Stimulated activated CD8-positive, alpha-beta memory T cell treated with anti-CD3 and anti-CD28 coated beads, Interleukin-12 subunit alpha, Interleukin-12 subunit beta, amount 100 ng/mL, for 24 hours (primary cell): ENCODE measurements around the gene RAB22A.
"Not testable (repeated sequence)": the region's sequence is repeated elsewhere in the genome, so short reads cannot be mapped to it uniquely, and the experiment has no call there.

Source experiments
- DNase-seq: peaks from one replicate; pipeline ENCODE4 v3.0.0-alpha.2; 2020; ENCODE audit errors: extremely low read depth

The RAB22A gene

DNA sequence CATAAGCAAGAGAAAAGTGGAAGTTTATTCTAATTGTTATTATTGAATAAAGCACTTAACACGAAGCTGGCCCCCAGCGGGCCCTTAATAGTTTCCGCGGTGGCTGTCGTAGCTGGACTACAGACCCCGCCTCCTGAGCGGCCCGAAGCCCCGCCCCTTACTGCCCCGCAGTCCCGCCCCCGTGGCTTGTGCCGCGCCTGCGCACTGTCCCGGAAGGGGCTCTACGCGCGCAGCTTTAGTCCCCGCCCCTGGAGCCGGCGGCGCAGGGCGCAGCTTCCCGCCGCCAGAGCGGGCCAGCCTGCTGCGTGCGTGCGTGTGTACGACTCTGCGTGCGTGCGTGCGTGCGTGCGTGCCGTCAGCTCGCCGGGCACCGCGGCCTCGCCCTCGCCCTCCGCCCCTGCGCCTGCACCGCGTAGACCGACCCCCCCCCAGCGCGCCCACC lies 79.4 kb downstream of the RAB22A start, which contains the start of gene VAPB:
VAPB (plus strand) TSS at position 348 of the 442 bp plus-strand sequence. CDS start 231 bp downstream, outside the sequence.
- DNase-seq, result peak; percentile 92

DNA sequence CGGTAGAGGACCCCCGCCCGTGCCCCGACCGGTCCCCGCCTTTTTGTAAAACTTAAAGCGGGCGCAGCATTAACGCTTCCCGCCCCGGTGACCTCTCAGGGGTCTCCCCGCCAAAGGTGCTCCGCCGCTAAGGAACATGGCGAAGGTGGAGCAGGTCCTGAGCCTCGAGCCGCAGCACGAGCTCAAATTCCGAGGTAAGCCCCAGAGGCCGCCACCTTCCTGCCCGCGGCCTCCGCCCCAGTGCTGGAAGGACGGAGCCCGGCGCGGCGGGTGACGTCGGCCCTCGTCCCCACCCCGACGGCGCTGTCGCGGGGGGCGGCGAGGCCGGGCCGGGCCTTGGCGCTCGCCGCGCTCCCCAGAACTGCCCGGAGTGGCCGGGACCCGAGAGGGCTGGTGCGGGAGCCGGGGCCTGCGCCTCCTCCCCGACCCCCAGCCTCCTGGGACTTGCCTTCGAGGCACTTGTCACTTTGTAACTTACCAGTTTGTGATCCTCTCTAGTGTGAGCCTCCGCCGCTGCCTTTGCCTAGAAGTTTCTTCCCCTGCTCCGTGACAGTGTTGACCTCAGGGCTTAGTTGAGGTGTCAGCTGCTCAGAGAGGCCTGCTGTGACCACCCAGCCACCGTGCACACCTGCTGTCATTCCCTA lies 79.9 kb downstream of the RAB22A start:
- no peak for DNase-seq

DNA sequence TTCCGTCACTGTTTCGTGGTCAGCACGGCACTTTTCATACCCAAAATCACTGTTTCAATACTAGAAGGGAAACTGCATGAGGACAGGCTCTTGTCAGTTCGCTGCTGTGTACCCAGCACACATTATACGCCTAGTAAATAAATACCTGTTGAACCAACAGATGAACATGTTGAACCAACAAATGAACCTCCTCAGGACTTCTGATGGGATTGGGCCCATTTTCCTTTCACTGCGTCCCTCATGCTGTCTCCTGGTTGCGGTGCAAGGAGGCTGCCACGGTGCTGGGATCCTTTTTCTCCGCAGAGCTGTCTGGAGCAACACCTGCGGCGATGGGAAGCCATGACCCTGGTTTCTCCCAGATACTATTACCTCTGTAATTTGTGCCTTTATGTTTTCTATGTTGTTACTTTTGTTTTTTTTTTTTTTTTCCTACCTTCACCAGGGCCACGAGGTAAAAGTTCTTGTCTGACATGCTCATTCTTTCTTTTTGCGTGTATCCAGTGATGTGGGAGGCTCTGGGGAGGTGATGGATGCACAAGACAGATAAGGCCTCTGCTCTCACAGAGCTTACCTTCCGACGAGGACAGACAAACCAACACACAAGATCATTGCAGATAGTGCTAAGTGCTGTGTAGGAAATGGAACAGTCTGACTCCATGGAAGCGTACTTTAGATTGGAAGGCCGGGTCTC lies 80.6 kb downstream of the RAB22A start:
- no peak for DNase-seq

DNA sequence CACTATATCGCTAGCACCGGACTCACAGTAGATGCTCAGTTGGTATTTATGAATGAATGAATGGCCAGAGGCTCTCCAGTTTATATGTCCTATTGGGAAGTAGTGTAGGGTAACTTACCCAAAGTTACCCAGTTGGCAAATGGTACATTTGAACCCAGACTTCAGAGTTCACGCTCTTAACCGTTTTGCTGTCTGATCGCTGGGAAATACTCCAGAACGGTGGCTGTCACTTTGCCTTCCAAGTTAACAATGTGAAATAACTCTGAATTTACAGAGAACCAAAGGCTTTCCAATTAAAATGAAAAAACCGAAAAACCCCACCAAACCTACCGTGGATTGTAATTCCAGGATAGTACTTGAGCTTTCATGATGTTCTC lies 81.1 kb downstream of the RAB22A start:
- DNase-seq, result no peak

DNA sequence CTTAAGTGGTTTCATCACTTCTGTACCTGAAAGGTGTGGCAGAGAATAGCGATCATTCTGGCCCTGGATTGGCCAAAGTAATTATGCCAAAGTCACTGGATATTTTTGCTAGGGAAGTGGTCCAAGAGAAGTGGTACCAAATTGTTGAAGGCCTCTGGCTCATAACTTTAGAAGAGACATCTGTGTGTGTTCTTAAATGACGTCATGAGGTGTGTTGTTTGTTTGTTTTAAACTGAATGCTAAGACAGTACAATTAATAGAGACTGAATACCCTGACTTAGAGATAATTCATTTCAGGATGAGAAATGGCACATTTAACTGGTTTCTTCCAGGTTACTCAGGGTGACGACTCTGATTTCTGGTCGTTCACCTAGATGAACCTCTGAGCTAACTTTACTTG lies 82.8 kb downstream of the RAB22A start:
- no peak for DNase-seq

- no peak for DNase-seq
Measured at GRCh38 chr20:58393299-58393698, 83.8 kb downstream of the RAB22A start.

DNA sequence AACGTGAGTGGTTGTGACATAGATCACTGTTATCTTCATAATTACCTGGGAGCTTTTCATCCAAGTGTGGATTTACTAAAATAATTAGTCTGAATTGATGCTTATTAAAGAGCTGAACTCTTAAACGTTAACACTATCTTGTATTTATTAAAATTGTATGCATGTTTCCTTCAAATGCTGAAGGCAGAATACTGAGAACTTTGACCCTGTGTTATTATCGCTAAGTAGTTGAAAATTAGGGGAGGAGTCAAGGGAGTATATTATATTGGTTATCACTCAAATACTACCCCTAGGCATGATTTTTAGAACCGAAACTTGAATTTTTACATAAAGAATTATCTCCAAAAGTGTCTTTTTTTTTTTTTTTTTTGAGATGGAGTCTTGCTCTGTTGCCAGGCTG lies 85.3 kb downstream of the RAB22A start:
- no peak for DNase-seq

- DNase-seq, result no peak
Measured at GRCh38 chr20:58395604-58396003, 86.1 kb downstream of the RAB22A start.

GRCh38 chr20:58397429-58397828 lies 87.9 kb downstream of the RAB22A start:
- DNase-seq, result no peak

GRCh38 chr20:58398254-58398653 lies 88.7 kb downstream of the RAB22A start:
- no peak for DNase-seq

- DNase-seq, result no peak
Measured at GRCh38 chr20:58399926-58400325, 90.4 kb downstream of the RAB22A start.

DNA sequence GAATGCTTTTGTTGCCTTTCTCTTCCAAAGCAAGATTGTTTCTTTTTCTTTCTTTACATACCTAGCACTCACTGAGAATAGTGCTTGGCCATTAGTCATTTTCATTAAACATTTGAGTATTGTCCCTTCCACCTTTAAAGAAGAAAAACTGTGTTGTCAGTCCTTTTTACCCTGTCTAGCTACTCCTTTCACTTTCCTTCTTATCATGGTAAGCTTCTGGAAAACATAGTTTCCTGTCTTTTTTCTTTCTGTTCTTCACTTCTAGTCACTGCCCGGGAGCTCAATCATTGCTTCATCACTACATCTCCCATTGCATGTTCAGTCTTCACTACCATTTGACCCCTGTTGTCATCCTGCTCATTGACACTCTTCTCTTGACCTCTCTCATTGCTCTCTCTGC lies 91.6 kb downstream of the RAB22A start:
- DNase-seq, result no peak

DNA sequence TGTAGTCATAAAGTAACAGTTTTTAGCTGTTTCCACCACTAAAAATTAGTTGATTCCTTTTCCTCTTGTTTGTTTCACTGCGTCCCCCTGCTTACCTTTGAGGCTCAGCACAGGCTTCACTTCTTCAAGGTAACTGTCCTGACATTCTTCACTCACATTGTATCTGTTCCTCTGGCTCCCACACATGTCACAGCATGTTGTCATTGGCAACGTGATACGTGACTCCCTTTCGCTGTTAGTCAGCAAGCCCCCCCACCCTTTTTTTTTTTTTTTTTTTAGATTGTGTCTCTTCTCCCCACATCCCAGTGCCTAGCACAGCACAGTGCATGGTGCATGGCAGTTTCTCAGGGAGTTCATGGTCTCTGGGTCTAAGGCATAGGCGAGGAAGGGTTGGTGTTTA lies 92.8 kb downstream of the RAB22A start:
- DNase-seq, result no peak

- DNase-seq, result no peak
Measured at GRCh38 chr20:58402827-58403226, 93.3 kb downstream of the RAB22A start.

- DNase-seq, result no peak
Measured at GRCh38 chr20:58403272-58403671, 93.8 kb downstream of the RAB22A start.

DNA sequence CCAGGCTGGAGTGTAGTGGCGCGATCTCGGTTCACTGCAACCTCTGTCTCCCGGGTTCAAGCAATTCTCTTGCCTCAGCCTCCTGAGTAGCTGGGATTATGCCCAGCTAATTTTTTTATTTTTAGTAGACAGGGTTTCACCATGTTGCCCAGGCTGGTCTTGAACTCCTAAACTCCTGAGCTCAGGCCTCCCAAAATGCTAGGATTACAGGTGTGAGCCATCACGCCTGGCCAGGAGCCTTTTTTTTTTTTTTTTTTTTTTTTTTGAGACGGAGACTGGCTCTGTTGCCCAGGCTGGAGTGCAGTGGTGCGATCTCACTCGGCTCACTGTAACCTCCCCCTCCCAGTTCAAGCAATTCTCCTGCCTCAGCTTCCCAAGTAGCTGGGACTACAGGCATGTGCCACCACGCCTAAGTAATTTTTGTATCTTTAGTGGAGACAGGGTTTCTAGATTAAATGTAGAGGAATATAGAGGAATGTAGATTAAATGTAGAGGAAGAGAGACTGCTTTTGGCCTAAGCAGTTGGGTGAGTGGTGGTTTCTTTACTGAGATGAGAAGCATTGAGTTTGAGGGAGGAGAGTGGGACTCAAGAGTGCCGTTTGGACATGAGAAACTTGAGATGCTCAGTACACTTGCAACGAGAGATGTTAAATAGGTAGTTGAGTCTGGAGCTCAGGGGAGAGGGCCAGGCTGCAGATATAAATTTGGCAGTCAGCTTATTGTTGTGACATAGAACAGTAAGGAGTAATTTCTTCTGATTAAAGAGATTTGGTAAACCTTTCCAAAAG lies 96.2 kb downstream of the RAB22A start:
- DNase-seq, result no peak

GRCh38 chr20:58406422-58407001 lies 97.0 kb downstream of the RAB22A start:
- DNase-seq, result no peak

DNA sequence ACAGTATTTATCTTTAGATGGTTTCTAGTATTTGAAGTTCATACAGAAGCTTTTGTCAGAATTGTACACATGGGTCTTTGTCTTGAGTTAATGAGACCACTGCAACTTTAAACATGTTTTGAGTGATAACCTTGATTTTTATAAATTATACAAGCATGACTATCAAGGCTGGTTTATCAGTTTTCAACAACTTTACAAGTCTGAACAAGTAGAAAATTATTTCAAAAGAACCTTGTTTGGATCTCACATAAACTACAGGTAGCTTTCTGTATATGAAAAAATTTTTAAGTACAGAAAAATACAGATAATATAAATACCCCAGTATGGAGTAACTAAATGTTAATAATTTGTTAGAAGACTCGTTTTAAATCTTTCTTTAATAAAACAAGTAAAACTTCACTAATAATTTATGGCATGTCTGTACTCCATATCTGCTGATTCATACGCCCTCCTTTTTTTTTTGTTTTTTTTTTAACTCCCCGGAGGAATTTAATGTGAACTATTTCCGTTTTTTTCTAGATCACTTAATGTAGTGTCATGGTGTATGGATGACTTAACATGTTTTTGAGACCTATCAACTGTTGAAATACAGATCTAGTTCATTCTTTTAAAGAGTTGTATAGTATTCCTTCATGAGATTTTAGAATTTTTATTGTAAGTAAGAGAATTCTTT lies 97.8 kb downstream of the RAB22A start:
- DNase-seq, result no peak

DNA sequence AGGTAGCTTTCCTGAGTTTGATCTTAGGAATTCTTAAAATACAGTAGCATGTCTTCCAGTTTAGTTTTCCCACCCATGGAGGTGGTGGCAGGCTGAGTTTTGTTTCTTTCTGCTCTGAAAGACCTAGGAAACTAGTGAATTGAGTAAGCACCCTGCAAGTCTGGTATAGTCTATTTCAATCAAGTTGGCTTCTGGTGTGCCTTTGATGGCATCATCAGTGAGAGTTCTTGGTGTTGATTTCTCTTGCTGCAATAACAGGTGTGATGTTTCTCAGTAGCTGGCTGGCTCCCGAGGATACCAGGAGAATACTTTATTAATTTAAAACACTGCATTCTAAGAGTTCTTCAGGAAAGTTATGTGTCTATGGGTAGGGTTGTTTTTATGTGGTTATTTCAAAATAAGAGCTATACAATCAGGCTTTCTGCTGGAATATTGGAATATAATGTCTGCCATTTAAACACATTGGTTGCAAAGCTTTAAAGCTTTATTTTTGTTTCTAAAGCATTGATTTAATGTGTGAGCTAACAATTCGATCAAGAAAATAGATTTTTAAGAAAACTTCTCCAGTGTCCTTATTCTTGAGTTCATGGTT lies 98.5 kb downstream of the RAB22A start:
- DNase-seq, result no peak

GRCh38 chr20:58408603-58409246 lies 99.2 kb downstream of the RAB22A start:
- DNase-seq, result no peak

DNA sequence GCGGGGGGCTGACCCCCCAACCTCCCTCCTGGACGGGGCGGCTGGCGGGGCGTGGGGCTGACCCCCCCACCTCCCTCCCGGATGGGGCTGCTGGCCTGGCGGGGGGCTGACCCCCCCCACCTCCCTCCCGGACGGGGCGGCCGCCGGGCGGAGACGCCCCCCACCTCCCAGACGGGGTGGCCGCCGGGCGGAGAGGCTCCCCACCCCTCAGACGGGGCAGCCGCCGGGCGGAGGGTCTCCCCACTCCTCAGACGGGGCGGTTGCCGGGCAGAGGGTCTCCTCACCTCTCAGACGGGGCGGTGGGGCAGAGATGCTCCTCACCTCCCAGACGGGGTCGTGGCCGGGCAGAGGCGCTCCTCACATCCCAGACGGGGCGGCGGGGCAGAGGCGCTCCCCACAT lies 104.7 kb downstream of the RAB22A start:
- DNase-seq, result not testable (repeated sequence)
